GM18511 (cell line): ENCODE results near the gene C1QL4.

ENCODE experiments used
- ATAC-seq: cut with Tn5 transposase; IDR thresholded peaks from one replicate; pipeline ENCODE4 v1.9.1; 2021; ENCODE audit warnings: mild to moderate bottlenecking, moderate library complexity; ENCODE audit not compliant: unreplicated experiment

The C1QL4 gene

DNA sequence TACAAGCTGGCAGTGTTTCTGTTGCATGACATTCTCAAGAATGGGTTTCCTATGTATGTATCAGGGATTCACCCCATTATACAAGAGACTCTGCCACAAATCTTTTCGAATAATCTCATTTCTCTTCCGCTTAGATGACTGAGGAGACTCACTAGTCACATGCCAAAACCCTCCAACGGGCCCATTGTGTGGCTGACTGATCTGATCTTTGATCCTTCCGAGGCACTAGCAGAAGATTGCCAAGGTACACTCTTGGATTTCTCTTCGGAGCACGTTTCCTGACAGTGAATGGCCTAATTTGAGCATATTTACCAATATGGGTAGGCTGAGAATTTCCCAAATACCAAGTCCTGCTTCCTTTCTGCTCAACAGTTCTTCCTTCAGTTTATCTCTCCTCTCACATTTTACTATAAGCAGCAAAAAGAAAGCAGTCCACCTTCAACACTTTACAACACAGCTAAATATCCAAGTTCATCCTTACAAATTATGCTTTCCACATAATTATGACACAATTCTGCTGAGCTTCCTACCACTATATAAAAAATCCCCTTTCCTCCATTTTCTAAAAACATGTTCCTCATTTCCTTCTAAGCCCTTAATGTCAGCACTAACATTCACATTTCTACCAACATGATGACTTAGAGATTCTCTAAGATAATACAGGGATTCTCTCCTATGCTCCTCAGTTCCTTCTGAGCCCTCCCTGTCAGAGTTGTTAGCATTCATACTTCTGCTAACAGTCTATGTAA is 31.1 kb downstream of the C1QL4 start:
- ATAC-seq, result no peak

DNA sequence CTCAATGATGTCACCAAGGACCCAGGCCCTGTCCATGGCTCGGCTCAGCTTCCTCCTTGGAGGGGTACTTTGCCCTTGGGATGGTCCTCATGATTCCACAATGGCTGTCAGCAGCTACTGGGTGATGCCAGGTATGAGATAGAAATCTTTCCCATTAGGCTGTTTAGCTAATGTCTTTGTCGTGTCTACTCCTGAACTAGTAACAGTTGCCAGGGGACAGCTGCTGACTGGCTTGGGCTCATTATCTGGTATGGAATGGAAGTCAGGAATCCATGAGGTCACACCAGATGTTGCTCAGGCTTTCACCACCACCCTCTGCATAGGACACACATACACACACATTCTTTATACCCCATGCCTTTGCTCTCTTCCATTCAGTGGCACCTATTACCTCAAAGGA is 32.8 kb downstream of the C1QL4 start:
- ATAC-seq, result no peak

DNA sequence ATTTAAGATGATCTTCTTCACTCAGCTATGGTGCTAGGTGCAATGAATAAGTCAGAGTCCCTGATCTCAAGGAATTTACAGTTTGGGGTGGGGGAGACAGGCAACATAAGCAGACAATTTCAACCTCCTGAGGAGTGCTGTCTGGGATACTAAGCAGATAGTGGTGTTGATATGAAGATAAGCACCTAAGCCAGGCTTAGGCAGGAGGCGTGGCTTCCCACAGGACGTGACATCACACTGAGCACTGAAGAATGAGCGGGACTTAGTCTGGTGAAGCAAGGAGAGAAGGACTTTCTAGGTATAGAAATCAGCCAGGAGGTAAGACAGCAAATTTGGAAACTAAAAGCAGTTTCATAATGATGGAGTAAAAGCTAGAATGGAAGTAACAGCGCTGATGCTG is 35.2 kb downstream of the C1QL4 start:
- no peak for ATAC-seq

DNA sequence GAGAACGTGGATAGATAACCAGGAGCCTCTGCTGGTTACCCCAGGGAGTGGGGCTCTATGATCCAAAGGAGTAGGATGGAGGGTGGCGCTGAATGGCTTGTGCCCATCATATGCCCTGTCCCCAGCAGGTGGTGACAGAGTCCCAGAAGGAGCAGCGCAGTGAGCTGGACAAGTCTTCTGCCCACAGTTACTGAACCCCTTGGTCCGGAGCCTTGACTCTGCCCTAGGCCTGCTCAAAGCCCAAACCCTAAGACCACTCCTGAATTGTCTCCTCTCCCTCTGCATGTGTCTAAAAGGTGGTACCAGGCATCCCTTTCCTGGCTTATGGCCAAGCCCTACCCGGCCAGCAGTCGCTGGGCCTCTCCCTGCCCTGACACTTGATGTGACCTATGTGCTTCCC is 38.8 kb downstream of the C1QL4 start:
- no peak for ATAC-seq

DNA sequence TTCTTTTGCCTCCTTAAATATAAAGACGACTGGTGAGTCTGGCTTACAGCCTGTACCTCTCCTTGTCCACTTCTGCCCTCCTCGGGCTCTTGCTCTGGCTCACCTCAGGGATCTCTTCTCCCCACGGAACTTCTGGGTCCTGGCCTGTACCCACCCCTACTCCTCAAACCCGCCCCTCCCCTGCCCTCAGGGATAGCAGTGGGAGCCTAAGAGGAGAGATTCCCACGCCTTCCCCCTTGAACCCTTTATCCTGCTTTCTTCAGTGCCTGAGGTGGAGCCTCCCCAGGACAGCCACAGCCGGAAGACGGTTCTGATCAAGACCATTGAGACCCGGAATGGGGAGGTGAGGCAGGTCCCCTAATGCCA is 39.3 kb downstream of the C1QL4 start:
- ATAC-seq, result no peak

DNA sequence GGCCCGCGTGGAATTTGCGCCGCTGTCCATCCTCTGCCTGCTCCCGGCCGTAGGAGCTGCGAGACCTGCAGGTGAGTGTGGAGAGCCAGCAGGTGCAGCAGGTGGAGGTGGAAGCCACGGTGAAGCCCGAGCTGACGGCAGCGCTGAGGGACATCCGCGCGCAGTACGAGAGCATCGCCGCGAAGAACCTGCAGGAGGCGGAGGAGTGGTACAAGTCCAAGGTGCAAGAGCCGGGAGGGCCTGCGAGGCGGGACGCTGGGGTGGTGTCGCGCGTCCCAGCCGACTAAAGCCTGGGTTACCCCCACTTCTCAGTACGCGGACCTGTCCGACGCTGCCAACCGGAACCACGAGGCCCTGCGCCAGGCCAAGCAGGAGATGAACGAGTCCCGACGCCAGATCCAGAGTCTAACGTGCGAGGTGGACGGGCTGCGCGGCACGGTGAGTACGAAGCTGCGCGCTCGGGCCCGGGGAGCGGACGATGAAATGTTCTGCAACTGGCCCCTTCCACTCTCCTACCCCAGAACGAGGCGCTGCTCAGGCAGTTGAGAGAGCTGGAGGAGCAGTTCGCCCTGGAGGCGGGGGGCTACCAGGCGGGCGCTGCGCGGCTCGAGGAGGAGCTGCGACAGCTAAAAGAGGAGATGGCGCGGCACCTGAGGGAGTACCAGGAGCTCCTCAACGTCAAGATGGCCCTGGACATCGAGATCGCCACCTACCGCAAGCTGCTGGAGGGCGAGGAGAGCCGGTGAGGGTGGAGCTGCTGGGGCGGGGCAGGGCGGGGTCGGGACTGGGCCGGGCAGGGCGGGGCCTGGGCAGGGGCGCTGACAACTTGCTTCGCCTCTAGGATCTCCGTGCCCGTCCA is 39.9 kb downstream of the C1QL4 start:
- ATAC-seq, result no peak

DNA sequence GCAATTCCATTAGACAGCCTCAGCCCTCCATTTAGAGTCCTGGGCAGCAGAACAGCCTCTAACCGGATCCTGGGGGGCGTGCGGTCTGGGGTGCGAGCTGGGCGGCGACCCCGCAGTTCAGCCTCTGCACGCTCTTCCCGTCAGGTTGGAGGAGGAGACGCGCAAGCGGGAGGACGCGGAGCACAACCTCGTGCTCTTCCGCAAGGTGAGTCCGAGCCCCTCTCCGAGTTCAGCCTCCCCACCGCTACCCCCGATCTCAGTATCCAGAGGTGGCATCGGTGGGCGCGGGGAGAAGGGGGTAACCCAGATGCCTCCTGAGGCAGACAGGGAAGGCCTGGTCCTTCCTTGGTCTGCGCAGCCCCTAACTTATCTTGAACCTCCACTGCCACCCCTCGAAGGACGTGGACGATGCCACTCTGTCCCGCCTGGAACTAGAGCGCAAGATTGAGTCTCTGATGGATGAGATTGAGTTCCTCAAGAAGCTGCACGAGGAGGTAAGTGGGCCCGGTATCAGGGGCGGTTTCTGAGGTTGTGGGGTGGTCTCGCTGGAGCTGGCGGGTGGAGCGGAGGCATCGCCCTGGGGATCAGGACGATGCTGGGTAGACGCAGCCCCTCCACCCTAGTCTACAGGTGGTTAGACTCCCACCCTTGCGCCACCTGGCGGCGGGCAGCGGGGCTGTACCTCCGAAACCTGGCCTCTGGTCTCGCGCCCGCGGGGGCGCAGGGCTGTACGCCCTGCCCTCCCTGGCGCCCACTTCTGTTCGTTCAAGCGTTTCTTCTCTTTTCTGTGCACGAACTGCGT is 40.8 kb downstream of the C1QL4 start:
- ATAC-seq, result no peak

DNA sequence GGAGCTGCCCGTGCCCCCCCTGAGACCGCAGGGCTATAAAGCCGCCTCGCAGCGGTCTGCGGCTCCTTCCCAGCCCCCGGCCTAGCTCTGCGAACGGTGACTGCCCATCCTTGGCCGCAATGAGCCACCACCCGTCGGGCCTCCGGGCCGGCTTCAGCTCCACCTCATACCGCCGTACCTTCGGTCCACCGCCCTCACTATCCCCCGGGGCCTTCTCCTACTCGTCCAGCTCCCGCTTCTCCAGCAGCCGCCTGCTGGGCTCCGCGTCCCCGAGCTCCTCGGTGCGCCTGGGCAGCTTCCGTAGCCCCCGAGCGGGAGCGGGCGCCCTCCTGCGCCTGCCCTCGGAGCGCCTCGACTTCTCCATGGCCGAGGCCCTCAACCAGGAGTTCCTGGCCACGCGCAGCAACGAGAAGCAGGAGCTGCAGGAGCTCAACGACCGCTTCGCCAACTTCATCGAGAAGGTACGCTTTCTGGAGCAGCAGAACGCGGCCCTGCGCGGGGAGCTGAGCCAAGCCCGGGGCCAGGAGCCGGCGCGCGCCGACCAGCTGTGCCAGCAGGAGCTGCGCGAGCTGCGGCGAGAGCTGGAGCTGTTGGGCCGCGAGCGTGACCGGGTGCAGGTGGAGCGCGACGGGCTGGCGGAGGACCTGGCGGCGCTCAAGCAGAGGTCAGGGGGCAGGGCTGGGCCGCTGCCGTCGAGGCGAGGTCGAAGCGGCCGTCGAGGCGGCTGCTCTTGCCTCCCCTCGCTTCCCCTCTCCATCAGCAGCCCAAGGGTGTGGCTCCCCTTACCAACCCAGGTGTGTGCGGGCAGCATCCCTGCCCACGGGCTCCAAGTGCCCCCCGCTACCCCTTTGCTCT is 41.7 kb downstream of the C1QL4 start, which contains the start of gene PRPH:
Gene PRPH, plus strand, starts transcription at position 66 of the 855 bp plus-strand sequence. Its CDS starts 54 bp downstream, at position 120.
- no peak for ATAC-seq

DNA sequence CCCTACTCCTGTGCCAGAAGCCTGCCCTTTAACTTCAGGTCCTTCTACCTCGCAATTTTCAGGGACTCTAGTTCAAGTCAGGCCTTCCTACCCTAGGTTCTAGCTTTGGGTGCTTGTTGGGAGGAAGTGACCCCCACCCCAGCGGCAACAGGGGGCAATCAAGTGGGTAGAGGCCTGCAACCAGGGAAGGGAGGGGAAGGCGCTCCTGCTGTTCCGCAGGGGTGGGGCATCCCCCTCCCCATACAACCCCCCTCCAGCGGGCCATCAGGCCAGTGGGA is 42.2 kb downstream of the C1QL4 start:
- no peak for ATAC-seq

DNA sequence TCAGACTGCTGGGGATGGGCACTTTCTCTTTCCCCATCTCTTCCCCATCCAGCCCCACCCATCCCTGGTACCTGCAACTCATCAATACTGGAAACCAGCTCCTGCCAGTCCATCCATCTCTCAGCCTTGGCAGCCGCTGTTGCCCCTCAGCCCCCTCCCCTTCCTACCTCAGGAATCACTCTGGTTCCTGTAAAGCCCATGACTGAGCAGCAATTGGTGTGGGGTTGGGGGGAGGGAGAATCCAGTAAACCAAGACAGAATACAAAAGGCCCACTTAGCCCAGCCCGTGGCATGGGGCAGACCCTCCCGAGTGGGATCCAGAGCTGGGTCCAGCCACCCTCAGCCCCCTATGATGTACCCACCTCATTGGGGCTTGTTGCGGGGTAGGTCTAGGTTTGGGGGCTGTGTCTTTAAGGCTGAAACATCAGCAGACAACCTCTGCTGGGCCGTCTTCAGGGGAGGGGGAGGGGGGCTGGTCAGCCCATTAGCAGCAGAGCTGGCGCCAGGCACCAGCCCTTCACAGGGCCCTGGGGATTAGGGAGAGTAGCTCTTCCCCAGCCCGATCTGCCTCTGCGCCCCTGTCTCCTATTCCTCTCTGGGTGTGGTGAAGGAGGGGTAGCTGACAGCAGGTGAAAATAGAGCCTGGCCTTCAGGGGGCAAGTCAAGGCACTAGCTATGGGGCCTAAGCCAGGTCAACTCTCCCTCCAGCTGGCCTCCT is 42.7 kb downstream of the C1QL4 start:
- ATAC-seq, result no peak

DNA sequence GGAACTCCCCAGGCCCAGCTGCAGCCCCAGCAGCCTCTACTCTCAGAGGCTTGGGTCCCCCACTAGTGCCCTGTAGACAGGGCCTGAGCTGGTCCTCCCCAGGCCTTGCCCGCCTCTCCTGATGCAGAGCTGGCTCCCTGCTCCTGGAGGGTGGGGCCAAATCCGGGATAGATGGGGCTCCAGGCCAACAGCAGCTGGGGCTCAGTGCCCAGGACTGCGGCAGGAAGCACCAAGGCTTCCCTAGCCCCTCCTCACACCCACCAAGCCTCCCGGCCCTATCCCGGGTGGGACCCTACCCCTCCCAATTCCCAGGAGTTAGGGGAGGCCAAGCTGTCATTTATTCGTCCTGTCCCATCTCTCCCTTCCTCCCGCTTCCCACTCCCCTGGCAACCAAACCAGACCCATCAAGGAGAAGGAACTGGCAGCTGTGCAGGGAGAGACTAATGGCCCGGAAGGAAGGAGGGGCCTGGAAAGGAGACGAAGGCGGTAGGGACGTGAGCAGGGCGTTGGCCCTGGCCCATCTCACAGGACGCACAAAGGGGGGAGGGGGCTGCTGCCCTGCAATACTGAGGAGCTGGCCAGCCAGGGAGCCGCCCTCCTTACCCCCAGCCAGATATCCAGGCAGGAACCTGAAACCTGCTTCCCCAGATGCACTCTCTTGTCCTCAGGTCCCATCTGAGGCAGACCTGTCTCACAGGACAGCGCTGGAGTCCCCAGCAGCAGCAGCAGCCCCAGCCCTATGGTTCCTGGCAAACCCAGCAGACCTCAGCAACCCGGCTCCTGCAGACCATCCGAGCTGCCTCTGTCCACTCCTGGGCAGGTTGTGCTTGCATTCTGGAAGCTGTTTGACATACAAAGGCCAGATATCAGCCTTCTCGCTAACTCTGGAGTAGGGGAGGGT is 43.7 kb downstream of the C1QL4 start:
- ATAC-seq, result no peak

DNA sequence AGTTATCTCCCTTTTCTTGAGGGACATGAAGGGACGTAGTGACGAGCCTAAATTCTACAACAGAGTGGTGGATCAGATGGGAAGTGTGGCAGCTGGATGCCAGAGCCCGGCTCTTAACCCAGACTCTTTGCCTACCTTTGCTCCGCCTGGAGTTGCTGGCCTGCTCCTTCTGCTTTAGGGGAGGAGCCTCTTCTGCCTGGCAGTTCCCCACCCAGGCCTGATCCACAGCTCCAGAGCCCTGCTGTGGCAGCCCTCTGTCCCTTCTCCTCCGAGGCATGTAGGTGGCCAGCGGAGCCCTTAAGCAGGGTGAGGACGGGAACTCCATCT is 44.3 kb downstream of the C1QL4 start:
- ATAC-seq, result no peak

DNA sequence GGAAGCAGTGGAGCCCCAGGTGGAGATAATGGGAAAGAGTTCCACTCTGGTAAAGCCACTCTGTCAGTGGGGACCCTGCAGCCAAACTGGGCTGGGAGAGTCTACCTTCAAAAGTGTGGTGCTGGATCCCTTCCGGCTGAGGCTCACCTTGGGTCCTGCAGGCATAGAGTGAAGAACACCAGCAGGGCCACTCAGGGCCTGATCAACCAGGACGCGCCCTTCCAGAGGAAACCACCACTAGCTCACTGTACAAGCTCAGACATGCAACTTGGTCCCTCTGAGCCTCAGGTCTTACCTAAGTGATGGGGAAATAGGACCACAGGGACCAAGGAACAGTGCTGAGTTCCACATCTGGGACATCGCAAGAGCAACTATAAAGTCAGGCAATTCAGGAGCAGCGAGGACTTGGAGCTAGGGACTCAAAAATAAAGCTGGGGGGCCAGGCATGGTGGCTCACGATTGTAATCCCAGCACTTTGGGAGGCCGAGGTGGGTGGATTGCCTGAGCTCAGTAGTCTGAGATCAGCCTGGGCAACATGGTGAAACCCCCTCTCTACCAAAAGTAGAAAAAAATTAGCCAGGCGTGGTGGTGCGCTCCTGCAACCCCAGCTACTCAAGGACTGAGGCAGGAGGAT is 47.9 kb downstream of the C1QL4 start:
- no peak for ATAC-seq

DNA sequence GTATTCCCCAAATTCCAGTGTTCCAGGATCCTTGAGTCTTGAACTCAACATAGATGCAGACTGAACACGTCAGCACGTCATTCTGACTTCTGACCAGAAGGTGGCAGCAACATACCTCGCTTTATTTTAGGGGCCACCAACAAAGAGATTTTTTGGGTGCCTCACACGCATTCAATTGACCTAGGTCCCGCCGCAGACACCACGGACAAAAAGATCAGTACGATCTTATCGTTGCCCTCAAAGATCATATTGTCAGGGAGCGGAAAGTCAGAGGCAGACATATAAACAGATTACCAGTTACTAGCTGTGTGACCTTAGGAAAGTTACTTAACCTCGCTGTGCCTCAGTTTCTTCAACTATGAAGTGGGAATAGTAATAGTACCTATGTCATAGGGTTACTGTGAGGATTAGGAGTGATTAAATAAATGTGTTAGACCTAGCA is 48.6 kb downstream of the C1QL4 start:
- no peak for ATAC-seq

DNA sequence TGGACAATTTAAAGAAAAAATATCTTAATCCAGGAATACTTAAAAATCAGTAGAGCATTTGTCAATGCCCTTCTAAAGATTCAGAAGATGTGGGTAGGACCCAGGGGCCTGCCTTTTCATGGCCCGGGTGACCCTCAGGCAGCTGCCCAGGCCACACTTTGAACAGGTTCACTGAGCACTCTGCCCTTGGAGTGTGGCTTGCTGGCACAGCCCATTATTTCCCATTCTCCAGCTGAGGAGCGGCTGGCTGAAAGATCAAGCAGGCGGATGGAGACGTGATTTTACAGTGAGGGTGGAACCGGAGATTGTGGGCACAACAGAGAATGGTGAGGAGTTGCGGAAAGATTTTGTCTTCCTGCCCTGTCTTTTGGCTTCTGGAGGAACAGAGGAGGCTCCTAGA is 49.1 kb downstream of the C1QL4 start:
- ATAC-seq, result no peak

DNA sequence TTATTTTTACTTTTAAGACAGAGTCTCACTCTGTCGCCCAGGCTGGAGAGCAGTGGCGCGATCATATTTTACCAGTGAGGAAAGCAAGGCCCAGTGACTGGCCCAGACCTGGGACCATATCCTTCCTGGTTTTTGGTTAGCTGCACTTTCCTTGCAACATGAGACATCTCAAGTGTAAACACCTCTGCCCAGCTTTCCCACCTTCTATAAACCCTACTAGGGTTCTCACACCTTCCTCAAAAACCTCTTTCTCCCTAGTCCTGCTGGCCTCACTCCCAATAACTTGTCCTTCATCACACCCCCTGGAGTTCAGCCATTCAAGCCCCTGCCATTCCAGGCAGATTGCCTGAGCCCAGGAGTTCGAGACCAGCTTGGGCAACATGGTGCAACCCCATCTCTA is 52.3 kb downstream of the C1QL4 start:
- no peak for ATAC-seq

DNA sequence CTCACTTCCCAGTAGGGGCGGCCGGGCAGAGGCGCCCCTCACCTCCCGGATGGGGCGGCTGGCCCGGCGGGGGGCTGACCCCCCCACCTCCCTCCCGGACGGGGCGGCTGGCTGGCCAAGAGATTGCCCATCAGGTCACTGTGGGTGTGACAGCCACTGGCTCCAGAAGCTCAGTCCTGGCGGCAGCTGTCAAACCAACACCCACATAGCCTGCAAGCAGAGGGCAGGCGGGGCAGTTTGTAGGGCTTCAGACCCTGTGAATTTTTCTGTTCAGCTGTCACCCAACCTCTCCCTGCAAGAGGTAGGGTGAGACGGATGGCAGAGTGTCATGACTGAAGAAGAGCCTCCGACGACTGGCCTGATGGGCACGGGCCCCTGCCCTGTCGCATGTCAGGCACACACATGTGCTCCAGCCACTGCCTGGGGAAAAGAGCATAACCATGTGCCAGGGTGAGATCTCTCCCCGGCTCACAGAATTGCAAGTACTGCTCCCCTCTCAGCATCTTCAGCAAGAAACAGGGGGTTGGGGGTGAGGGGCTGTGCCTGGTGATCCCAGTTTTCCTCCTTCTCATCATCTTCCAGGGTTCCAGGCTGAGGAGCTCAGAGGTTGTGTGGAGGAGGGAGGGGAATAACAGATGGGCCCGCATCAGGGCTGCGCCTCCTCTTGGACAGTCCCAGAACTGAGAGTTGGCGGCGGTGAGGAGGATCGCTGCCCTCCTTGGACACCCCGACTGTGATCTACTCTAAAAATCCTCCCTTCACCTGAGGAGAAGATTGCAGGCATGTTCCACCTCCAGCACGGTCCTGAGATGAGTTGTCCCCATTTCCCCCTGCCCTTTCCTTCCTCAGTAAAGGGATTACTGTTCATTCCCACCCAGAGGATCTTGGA is 53.2 kb downstream of the C1QL4 start:
- no peak for ATAC-seq
